Endothelial cell of umbilical vein (primary cell): ENCODE data around the gene SAMD5. TPM values are rescaled to one million over a fixed set of nuclear protein-coding genes. Genes with fewer than 3 reads are reported as not detected.

Source experiments
- BruUV-seq: library from RNA; stranded (reverse); fragments of 400-500 nt; replicated peaks from 2 replicates; lab custom pipeline; 2021; lab: Mats Ljungman, UMichigan
- CTCF ChIA-PET: fragments of 300-600, 350-600 bp; sonication (Branson Sonifier 250); formaldehyde crosslinking; loops from one replicate; lab custom pipeline; 2021; ENCODE audit warnings: antibody characterized with exemption, inconsistent platforms; lab: Charles Lee
- POLR2A ChIA-PET: fragments of 300-600, 350-600 bp; sonication (Branson Sonifier 250); formaldehyde crosslinking; loops from one replicate; lab custom pipeline; 2021; ENCODE audit warnings: antibody characterized with exemption, inconsistent platforms; lab: Charles Lee
- DNase-seq: peaks from one replicate; pipeline ENCODE4 v3.0.0-alpha.2; 2011; ENCODE audit warnings: low read depth, low spot score
- FAIRE-seq: peaks from 2 replicates; lab custom pipeline; 2011; peaks lifted over from hg19 to GRCh38; lab: Jason Lieb, UNC
- H2AFZ ChIP-seq: 2 replicates; pipeline ENCODE4 v1.6.0; 2012; ENCODE audit warnings: low read depth, low read length, control low read depth, inconsistent platforms
- H3K27ac ChIP-seq: 2 replicates; pipeline ENCODE4 v1.5.1; 2011; ENCODE audit warnings: low read depth, mild to moderate bottlenecking, control low read depth, low read length, moderate library complexity; ENCODE audit not compliant: insufficient read depth
- H3K27me3 ChIP-seq, 2 experiments: 2 replicates each; pipeline versions ENCODE4 v1.6.0 to v1.6.1; 2011; ENCODE audit warnings: low read length in 2 of 2, mixed read lengths in 1 of 2; ENCODE audit not compliant: control insufficient read depth in 2 of 2, insufficient read depth in 2 of 2
- H3K36me3 ChIP-seq, 2 experiments: 2 replicates in 1 of 2; 3 replicates in 1 of 2; pipeline ENCODE4 v1.5.1; 2011; ENCODE audit warnings: low read length in 2 of 2, mild to moderate bottlenecking in 1 of 2, moderate library complexity in 1 of 2; ENCODE audit not compliant: control insufficient read depth in 2 of 2, insufficient read depth in 2 of 2; ENCODE audit errors: extremely low read depth in 1 of 2
- H3K4me1 ChIP-seq: 3 replicates; pipeline ENCODE4 v1.5.1; 2011; ENCODE audit warnings: mild to moderate bottlenecking, low read length; ENCODE audit not compliant: control insufficient read depth, insufficient read depth; ENCODE audit errors: extremely low read depth
- H3K4me2 ChIP-seq: 2 replicates; pipeline ENCODE4 v1.6.1; 2011; ENCODE audit warnings: low read length, control low read depth, mixed read lengths; ENCODE audit not compliant: insufficient read depth
- H3K4me3 ChIP-seq, 3 experiments: fragments of 200-600 bp in 1 of 3; sonication (generic), shearing (Covaris generic) in 1 of 3; replicated peaks in 1 of 3; 2 replicates each; pipeline ENCODE4 v1.5.1; 2011 to 2016; ENCODE audit warnings: control low read depth in 3 of 3, low read length in 3 of 3, mild to moderate bottlenecking in 2 of 3, inconsistent platforms in 1 of 3, low read depth in 1 of 3, moderate library complexity in 1 of 3; ENCODE audit not compliant: insufficient read depth in 1 of 3
- H3K79me2 ChIP-seq: 2 replicates; pipeline ENCODE4 v1.6.0; 2012; ENCODE audit warnings: low read length, inconsistent platforms; ENCODE audit not compliant: control insufficient read depth, insufficient read depth
- H3K9ac ChIP-seq: replicated peaks from 2 replicates; pipeline ENCODE3; 2011; ENCODE audit warnings: low read length, control low read depth; ENCODE audit not compliant: insufficient read depth; ENCODE audit errors: extremely low read depth
- H3K9me1 ChIP-seq: replicated peaks from 3 replicates; pipeline ENCODE4 v1.6.0; 2011; ENCODE audit warnings: mild to moderate bottlenecking, low read length; ENCODE audit not compliant: control insufficient read depth, insufficient read depth; ENCODE audit errors: extremely low read depth
- H3K9me3 ChIP-seq: replicated peaks from 2 replicates; pipeline ENCODE4 v1.5.1; 2012; ENCODE audit warnings: low read length, inconsistent platforms; ENCODE audit not compliant: control insufficient read depth, insufficient read depth
- H4K20me1 ChIP-seq: replicated peaks from 2 replicates; pipeline ENCODE3; 2011; ENCODE audit warnings: mild to moderate bottlenecking, low read length; ENCODE audit not compliant: control insufficient read depth, insufficient read depth; ENCODE audit errors: extremely low read depth
- EZH2 ChIP-seq: IDR thresholded peaks from 2 replicates; pipeline ENCODE4 v1.6.1; 2012; ENCODE audit warnings: borderline replicate concordance, low read depth, mild to moderate bottlenecking, moderate library complexity, low read length, inconsistent platforms; ENCODE audit not compliant: severe bottlenecking
- FOS ChIP-seq: IDR thresholded peaks from 2 replicates; pipeline ENCODE4 v1.6.1; 2011; ENCODE audit warnings: mild to moderate bottlenecking, low read length, moderate library complexity, borderline replicate concordance; ENCODE audit not compliant: insufficient read depth
- GATA2 ChIP-seq: IDR thresholded peaks from 2 replicates; pipeline ENCODE4 v1.7.0; 2011; ENCODE audit warnings: low read depth, mild to moderate bottlenecking, moderate library complexity, mixed read lengths, low read length; ENCODE audit not compliant: insufficient read length, insufficient read depth
- JUN ChIP-seq: IDR thresholded peaks from 2 replicates; pipeline ENCODE4 v1.6.1; 2011; ENCODE audit warnings: borderline replicate concordance, low read depth; ENCODE audit not compliant: insufficient read length, insufficient read depth
- MAX ChIP-seq: IDR thresholded peaks from 2 replicates; pipeline ENCODE4 v1.6.1; 2011; ENCODE audit not compliant: insufficient read depth, insufficient read length
- MYC ChIP-seq: IDR thresholded peaks from one replicate; pipeline ENCODE4 v1.6.1; 2011; ENCODE audit warnings: mild to moderate bottlenecking, low read depth, low read length
- POLR2A ChIP-seq: IDR thresholded peaks from 2 replicates; pipeline ENCODE4 v1.6.1; 2012; ENCODE audit warnings: low read depth, mild to moderate bottlenecking, control low read depth, low read length
- POLR2AphosphoS5 ChIP-seq: IDR thresholded peaks from 2 replicates; pipeline ENCODE4 v1.6.1; 2012; ENCODE audit warnings: low read depth, mild to moderate bottlenecking, control low read depth, low read length, moderate library complexity; ENCODE audit not compliant: insufficient read depth
- dilution Hi-C: fragments of 300-500 bp; cut with MboI; formaldehyde crosslinking; loops from one replicate; pipeline ENCODE4 v1.15.0; 2019; ENCODE audit warnings: low sequenced_read_pairs; ENCODE audit not compliant: extremely low pct_ligation_motif_present
- intact Hi-C: fragments of 100-400 bp; cut with micrococcal nuclease; formaldehyde crosslinking; loops from one replicate; pipeline ENCODE4 v1.10.0; 2022
- polyA plus RNA-seq, 4 experiments: library from polyadenylated mRNA; depleted of rRNA in 3 of 4; stranded (reverse) in 3 of 4; unstranded in 1 of 4; fragments of >200 nt; gene quantifications; 2 replicates each; pipeline versions ENCODE4 v1.2.1 to v1.2.3, GENCODE V29; 2011 to 2012; ENCODE audit warnings: missing spikeins in 1 of 4
- total RNA-seq: library from RNA; stranded (reverse); gene quantifications from 2 replicates; pipeline ENCODE4 v1.2.3, GENCODE V29; 2021
- TF ChIP-seq, protein P1 (sequence below), 2 donors: IDR thresholded peaks; 1 replicate in 1 of 2; 2 replicates in 1 of 2; pipeline ENCODE4 v1.5.1; 2011; ENCODE audit warnings: low read length in 2 of 2, mild to moderate bottlenecking in 2 of 2, moderate library complexity in 2 of 2, control low read depth in 1 of 2, inconsistent platforms in 1 of 2, low read depth in 1 of 2; ENCODE audit not compliant: insufficient read depth in 1 of 2; ENCODE audit errors: extremely low read depth in 1 of 2

The SAMD5 gene
- total and polyA plus RNA-seq, 2 donors (not counting 3 experiments of a cell fraction or from before 2014, with no cell fraction given), result 0.75 to 6.9 TPM

DNA sequence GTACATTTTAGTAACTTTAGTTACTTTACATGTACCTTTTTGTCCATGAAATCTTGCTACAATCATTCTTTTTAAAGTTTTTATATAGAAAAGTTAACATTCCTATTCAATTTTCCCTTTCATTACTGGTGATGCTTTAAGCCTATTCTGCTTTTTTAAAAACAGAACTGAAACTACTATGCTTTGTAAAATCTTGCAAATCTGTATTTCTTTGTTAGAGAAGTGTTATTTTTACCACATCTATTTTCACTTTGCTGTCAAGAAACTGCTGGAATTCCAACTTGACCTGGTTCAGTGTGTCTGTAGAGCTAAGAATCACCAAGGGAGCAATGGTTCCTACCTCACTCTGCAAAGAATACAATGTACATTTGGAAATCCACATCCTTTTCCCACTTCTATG lies 21.8 kb upstream of the SAMD5 start:
- Histone ChIP-seq H3K27ac (no peak overlapping the region), H3K9me1 (no peaks in the 10 kb centered on the region), H3K4me3 (no peak overlapping the region), H3K4me2 (no peak overlapping the region), H3K9me3 (no peaks in the 10 kb centered on the region), H2AFZ (no peak overlapping the region), H3K9ac (no peak overlapping the region), H3K79me2 (no peaks in the 10 kb centered on the region), H3K4me1 (no peaks in the 10 kb centered on the region), H3K27me3 (no peaks in the 10 kb centered on the region), H3K36me3 (no peaks in the 10 kb centered on the region), H4K20me1 (no peaks in the 10 kb centered on the region)
- no TSS peak for BruUV-seq
- no peak for DNase-seq
- TF ChIP-seq GATA2 (no peak), POLR2AphosphoS5 (no peak), JUN (no peak), MYC (no peak), EZH2 (no peak), FOS (no peak), MAX (no peak), POLR2A (no peak)
- TF ChIP-seq, protein P1, sequence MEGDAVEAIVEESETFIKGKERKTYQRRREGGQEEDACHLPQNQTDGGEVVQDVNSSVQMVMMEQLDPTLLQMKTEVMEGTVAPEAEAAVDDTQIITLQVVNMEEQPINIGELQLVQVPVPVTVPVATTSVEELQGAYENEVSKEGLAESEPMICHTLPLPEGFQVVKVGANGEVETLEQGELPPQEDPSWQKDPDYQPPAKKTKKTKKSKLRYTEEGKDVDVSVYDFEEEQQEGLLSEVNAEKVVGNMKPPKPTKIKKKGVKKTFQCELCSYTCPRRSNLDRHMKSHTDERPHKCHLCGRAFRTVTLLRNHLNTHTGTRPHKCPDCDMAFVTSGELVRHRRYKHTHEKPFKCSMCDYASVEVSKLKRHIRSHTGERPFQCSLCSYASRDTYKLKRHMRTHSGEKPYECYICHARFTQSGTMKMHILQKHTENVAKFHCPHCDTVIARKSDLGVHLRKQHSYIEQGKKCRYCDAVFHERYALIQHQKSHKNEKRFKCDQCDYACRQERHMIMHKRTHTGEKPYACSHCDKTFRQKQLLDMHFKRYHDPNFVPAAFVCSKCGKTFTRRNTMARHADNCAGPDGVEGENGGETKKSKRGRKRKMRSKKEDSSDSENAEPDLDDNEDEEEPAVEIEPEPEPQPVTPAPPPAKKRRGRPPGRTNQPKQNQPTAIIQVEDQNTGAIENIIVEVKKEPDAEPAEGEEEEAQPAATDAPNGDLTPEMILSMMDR (IDR thresholded peaks at IDR 0.05; ENCODE audit: extremely low read depth in 1 of 2, insufficient read depth in 1 of 2, low read depth in 1 of 2, low read length in 2 of 2), result no peak
- POLR2A ChIA-PET, result no interaction called here
- CTCF ChIA-PET, result no interaction called here
- FAIRE-seq, result no peak
- dilution Hi-C loops (no loop called here), intact Hi-C loops (no loop called here)
